Endodermal cell (in vitro differentiated cells): ENCODE results near the gene TMEFF1. TPM values are rescaled to one million over a fixed set of nuclear protein-coding genes. Genes with fewer than 3 reads are reported as not detected.

ENCODE experiments used
- DNase-seq: peaks from one replicate; pipeline ENCODE4 v3.0.0-alpha.2; 2017
- H3K27ac ChIP-seq: 2 replicates; pipeline ENCODE4 v1.5.1; 2013; ENCODE audit warnings: mild to moderate bottlenecking, low read depth, low read length, moderate library complexity
- H3K27me3 ChIP-seq: 2 replicates; pipeline ENCODE4 v1.6.1; 2013; ENCODE audit warnings: mild to moderate bottlenecking, low read length, moderate library complexity; ENCODE audit not compliant: insufficient read depth, control insufficient read depth, poor library complexity, severe bottlenecking
- H3K36me3 ChIP-seq: 2 replicates; pipeline ENCODE4 v1.7.0; 2013; ENCODE audit warnings: mild to moderate bottlenecking, low read length, moderate library complexity; ENCODE audit not compliant: control insufficient read depth, insufficient read depth
- H3K4me1 ChIP-seq: one replicate; pipeline ENCODE4 v1.7.0; 2013; ENCODE audit warnings: low read length; ENCODE audit not compliant: control insufficient read depth, insufficient read depth
- H3K4me3 ChIP-seq: 2 replicates; pipeline ENCODE4 v1.5.1; 2013; ENCODE audit warnings: mild to moderate bottlenecking, low read length, moderate library complexity
- H3K9ac ChIP-seq: 2 replicates; pipeline ENCODE4 v1.6.1; 2013; ENCODE audit warnings: mild to moderate bottlenecking, low read length, moderate library complexity; ENCODE audit not compliant: poor library complexity, severe bottlenecking; ENCODE audit errors: extremely low read depth
- H3K9me3 ChIP-seq: 2 replicates; pipeline ENCODE4 v1.6.1; 2013; ENCODE audit warnings: mild to moderate bottlenecking, low read length, moderate library complexity; ENCODE audit not compliant: control insufficient read depth
- H3K27ac Mint-ChIP-seq: 2 replicates; pipeline ENCODE4 v1.8.0; 2020; ENCODE audit warnings: mixed read lengths
- H3K27me3 Mint-ChIP-seq: 2 replicates; pipeline ENCODE4 v1.8.0; 2021; ENCODE audit warnings: mild to moderate bottlenecking, mixed read lengths; ENCODE audit not compliant: insufficient read depth
- H3K36me3 Mint-ChIP-seq: 2 replicates; pipeline ENCODE4 v1.8.0; 2020; ENCODE audit warnings: low read depth, mixed read lengths
- H3K4me1 Mint-ChIP-seq: 2 replicates; pipeline ENCODE4 v1.8.0; 2020; ENCODE audit warnings: mixed read lengths
- H3K4me3 Mint-ChIP-seq: 2 replicates; pipeline ENCODE4 v1.8.0; 2020; ENCODE audit warnings: mild to moderate bottlenecking, moderate library complexity, mixed read lengths
- H3K9me3 Mint-ChIP-seq: 2 replicates; pipeline ENCODE4 v1.8.0; 2020; ENCODE audit warnings: mild to moderate bottlenecking, mixed read lengths
- WGBS, 2 experiments: methylation state at CpG; one replicate each; pipeline versions ENCODE4 v1.1.5 to v1.1.7; 2013; ENCODE audit warnings: missing lambda C conversion rate in 2 of 2, mixed read lengths in 1 of 2; ENCODE audit not compliant: insufficient coverage in 1 of 2, insufficient read length in 1 of 2; 5-methylcytosine and 5-hydroxymethylcytosine counted together
- total RNA-seq, 2 donors: library from RNA; stranded (reverse); fragmentation: NEBNext Ultra II Directional in 1 of 2; extraction: Animal tissue kit (Norgen Biotek cat#: 25700) in 1 of 2; gene quantifications; 2 replicates in 1 of 2; 3 replicates in 1 of 2; pipeline ENCODE4 v1.2.1, GENCODE V29; 2021
- TF ChIP-seq, protein P1 (sequence below): fragments of 200-600 bp; sonication (generic); conservative IDR thresholded peaks from 2 replicates; pipeline ENCODE4 v1.5.0; 2021; ENCODE audit warnings: antibody characterized with exemption, mild to moderate bottlenecking

The TMEFF1 gene
- total RNA-seq, 2 donors from 2014 or later, result 67.5 to 111 TPM

DNA sequence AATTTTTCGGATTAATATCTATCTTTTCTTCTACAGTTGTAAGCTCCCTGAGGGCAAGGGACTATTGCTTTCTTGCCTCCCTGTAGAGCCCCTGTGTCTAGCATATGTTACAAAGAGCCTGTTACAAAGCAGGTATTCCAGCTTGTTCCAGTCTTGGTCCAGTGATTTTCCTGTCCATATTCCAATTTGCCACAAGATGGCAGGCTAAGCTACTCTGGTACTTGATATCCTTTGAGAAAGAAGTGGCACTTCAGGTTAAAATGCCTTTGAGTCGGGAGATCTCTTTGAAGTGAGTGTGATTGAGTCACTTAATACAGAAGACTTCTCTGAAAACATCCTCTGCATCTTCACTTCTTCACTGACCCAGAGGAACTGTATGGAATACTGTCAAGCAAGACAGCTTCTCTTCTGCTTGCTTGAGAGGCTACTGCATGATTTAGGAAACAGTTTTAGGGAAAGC lies 129.4 kb downstream of the TMEFF1 start:
- H3K27me3 Mint-ChIP-seq, result no peaks in the 10 kb centered on the region
- TF ChIP-seq, protein P1, sequence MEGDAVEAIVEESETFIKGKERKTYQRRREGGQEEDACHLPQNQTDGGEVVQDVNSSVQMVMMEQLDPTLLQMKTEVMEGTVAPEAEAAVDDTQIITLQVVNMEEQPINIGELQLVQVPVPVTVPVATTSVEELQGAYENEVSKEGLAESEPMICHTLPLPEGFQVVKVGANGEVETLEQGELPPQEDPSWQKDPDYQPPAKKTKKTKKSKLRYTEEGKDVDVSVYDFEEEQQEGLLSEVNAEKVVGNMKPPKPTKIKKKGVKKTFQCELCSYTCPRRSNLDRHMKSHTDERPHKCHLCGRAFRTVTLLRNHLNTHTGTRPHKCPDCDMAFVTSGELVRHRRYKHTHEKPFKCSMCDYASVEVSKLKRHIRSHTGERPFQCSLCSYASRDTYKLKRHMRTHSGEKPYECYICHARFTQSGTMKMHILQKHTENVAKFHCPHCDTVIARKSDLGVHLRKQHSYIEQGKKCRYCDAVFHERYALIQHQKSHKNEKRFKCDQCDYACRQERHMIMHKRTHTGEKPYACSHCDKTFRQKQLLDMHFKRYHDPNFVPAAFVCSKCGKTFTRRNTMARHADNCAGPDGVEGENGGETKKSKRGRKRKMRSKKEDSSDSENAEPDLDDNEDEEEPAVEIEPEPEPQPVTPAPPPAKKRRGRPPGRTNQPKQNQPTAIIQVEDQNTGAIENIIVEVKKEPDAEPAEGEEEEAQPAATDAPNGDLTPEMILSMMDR, result peak; percentile 87
- H3K36me3 ChIP-seq, result no peaks in the 10 kb centered on the region
- peaks cover 23% of the 10 kb centered on the region for H3K4me1 Mint-ChIP-seq
- H3K4me1 ChIP-seq, result no peaks in the 10 kb centered on the region
- H3K9ac ChIP-seq, result no peak overlapping the region
- peak; percentile 86 for DNase-seq
- H3K27ac Mint-ChIP-seq, result no peak overlapping the region
- H3K27me3 ChIP-seq, result no peaks in the 10 kb centered on the region
- WGBS, 2 experiments, result 47% methylated on average over 2 of the region's 2 CpGs; no CpG with 5 or more reads in 1 of the 2 experiments
- no peaks in the 10 kb centered on the region for H3K9me3 ChIP-seq
- no peaks in the 10 kb centered on the region for H3K36me3 Mint-ChIP-seq
- no peak overlapping the region for H3K4me3 ChIP-seq
- H3K9me3 Mint-ChIP-seq, result no peaks in the 10 kb centered on the region
- H3K27ac ChIP-seq, result no peak overlapping the region
- no peak overlapping the region for H3K4me3 Mint-ChIP-seq

DNA sequence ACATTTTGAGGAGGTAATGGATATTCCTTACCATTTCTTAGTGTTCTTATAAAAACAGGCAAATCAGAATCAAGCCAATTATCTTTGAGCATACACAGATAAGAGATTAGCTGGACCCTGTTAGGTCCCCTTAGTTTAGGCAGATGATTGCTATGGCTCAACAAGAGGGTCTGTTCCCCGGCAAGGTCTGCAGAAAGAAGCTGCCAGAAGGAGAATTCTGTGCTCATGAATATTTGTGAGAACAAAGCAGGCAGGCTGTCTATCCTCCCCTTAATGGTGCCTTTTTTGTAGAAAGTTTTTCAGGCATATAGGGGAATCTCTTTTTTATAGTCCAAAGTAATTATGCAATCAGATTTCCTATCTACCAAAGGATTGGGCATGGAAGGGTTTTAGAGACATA lies 132.5 kb downstream of the TMEFF1 start:
- Mint-ChIP-seq H3K9me3 (no peaks in the 10 kb centered on the region), H3K4me1 (peaks cover 14% of the 10 kb centered on the region), H3K27ac (no peak overlapping the region), H3K36me3 (no peaks in the 10 kb centered on the region), H3K27me3 (no peaks in the 10 kb centered on the region), H3K4me3 (no peak overlapping the region)
- Histone ChIP-seq H3K4me3 (no peak overlapping the region), H3K4me1 (no peaks in the 10 kb centered on the region), H3K9ac (no peak overlapping the region), H3K27ac (no peak overlapping the region), H3K27me3 (no peaks in the 10 kb centered on the region), H3K9me3 (no peaks in the 10 kb centered on the region), H3K36me3 (no peaks in the 10 kb centered on the region)
- TF ChIP-seq, protein P1, result no peak
- no peak for DNase-seq
- WGBS, 2 experiments, result 84% methylated on average over 1 of the region's 1 CpG; no CpG with 5 or more reads in 1 of the 2 experiments

DNA sequence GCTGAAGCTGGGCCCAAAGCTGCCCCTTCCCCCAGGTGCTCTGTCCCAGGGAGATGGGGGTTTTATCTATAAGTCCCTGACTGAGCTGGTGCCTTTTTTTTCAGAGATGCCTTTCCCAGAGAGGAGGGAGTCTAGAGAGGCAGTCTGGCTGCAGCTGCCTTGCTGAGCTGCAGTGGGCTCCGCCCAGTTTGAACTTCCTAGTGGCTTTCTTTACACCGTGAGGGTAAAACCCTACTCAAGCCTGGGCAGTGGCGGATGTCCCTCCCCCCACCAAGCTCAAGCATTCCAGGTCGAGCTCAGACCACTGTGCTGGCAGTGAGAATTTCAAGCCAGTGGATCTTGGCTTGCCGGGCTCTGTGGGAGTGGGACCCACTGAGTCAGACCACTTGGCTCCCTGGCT lies 146.2 kb downstream of the TMEFF1 start:
- Mint-ChIP-seq H3K27me3 (no peaks in the 10 kb centered on the region), H3K36me3 (no peaks in the 10 kb centered on the region), H3K4me3 (no peak overlapping the region), H3K4me1 (no peaks in the 10 kb centered on the region), H3K27ac (no peak overlapping the region), H3K9me3 (peaks cover 28% of the 10 kb centered on the region)
- Histone ChIP-seq H3K36me3 (no peaks in the 10 kb centered on the region), H3K4me3 (no peak overlapping the region), H3K9ac (no peak overlapping the region), H3K27me3 (no peaks in the 10 kb centered on the region), H3K27ac (no peak overlapping the region), H3K9me3 (no peaks in the 10 kb centered on the region), H3K4me1 (no peaks in the 10 kb centered on the region)
- DNase-seq, result peak; percentile 50
- 74% methylated on average over 5 of the region's 5 CpGs; no CpG with 5 or more reads in 1 of the 2 experiments for WGBS, 2 experiments
- TF ChIP-seq, protein P1, result no peak
